A673 (cell line): ENCODE measurements around the gene GANC.

Source experiments
- EZH2 ChIP-seq: fragments of 200-600 bp; sonication (generic); IDR thresholded peaks from 2 replicates; pipeline ENCODE4 v1.6.1; 2017; ENCODE audit warnings: borderline replicate concordance, low read depth, mild to moderate bottlenecking, mixed read lengths, antibody characterized with exemption, low read length; ENCODE audit not compliant: poor library complexity, severe bottlenecking
- TF ChIP-seq, protein P1 (sequence below): fragments of 300-800, 200-600 bp; sonication (generic); conservative IDR thresholded peaks from 2 replicates; pipeline ENCODE4 v1.5.1; 2017; ENCODE audit warnings: low read depth, mild to moderate bottlenecking, antibody characterized with exemption, low read length, moderate library complexity, mixed read lengths

DNA sequence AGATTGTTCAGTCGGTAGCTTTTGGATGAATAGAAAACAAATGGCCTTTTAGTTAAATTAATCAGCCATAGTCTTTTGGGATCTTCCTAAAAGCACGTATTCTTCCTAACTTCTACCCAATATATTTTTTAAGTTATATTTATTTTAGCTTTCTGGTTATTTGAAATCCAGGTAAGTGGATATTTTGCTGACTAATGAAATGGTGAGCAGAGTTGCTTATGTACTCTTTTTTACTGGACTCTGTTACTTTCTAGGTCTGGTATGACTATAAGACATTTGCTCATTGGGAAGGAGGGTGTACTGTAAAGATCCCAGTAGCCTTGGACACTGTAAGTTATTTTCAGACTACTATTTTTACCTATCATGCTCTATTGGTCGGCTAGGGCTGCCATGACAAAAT is 72.5 kb downstream of the GANC start:
- TF ChIP-seq, protein P1, sequence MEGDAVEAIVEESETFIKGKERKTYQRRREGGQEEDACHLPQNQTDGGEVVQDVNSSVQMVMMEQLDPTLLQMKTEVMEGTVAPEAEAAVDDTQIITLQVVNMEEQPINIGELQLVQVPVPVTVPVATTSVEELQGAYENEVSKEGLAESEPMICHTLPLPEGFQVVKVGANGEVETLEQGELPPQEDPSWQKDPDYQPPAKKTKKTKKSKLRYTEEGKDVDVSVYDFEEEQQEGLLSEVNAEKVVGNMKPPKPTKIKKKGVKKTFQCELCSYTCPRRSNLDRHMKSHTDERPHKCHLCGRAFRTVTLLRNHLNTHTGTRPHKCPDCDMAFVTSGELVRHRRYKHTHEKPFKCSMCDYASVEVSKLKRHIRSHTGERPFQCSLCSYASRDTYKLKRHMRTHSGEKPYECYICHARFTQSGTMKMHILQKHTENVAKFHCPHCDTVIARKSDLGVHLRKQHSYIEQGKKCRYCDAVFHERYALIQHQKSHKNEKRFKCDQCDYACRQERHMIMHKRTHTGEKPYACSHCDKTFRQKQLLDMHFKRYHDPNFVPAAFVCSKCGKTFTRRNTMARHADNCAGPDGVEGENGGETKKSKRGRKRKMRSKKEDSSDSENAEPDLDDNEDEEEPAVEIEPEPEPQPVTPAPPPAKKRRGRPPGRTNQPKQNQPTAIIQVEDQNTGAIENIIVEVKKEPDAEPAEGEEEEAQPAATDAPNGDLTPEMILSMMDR = no peak
- TF ChIP-seq EZH2 = no peak
